DMS53 treated with DMSO at 0.1 percent for 48 hours (cell line): ENCODE measurements around the gene ST14.

ENCODE experiments used
- DNase-seq: peaks from one replicate; lab custom pipeline; 2025; ENCODE audit not compliant: unreplicated experiment; lab: John Stamatoyannopoulos, UW

ST14 gene

GRCh38 chr11:130159657-130160497 lies at the start of gene ST14:
ST14 (plus strand) TSS chr11:130159782; CDS start chr11:130159980, 198 bp downstream.
- peak; percentile 63 for DNase-seq

GRCh38 chr11:130110339-130111108 lies 49.1 kb upstream of the ST14 start:
- no peak for DNase-seq

DNA sequence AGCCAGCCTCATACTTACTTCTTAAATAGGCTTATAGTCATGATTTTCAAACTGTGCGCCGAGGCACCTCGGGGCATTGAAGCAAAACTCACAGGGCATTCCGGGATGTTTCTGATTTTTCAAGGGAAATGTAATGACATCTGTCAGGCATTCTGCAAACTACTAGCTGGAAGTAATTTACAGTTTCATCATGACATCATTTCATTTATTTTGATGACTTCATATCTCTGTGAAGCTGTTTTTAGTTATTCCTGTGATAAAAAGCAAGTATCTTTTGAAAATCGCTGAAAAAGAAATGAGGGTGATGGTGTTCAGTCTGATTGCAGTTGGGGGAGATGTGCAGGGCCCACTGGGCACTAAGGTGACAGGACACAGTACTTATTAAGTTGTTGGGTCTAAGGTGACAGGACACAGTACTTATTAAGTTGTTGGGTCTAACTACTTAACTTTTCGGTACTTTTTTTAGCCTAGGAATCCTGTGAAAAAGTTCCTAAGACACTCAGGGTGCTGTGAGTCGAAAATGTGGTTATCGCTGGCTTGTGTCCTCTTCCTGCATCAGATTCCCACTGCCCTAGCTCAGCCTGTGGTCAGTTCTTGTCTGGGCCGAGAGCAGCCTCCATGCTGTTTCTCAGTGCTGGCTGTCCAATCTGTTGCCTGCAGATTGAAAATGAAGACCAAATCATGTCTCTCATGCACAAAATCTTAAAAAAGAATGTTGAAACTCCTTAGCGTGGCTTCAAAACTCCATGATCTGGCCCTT lies 47.3 kb upstream of the ST14 start:
- DNase-seq = no peak

DNA sequence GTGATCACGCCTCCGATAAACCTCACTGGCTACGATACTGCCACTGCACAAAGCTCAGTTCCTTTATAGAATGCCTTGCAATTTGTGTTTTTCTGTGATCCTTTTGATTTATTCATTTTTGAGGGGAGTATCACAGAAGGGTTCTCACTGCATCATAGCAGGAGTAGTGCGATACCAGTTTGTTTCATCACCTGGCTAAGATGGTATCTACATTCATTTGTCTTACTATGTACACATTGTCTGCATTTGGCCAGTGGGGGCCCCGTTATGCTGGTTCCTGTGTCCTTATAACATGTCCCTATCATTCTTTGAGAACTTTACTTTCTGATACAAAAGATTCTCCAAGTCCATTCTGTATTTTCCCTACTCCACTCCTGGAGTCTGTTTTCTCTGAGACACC lies 45.3 kb upstream of the ST14 start:
- no peak for DNase-seq

- no peak for DNase-seq
These were observed 44.9 kb upstream of the ST14 start for GRCh38 chr11:130114726-130115125.

- no peak for DNase-seq
These were observed 44.4 kb upstream of the ST14 start for GRCh38 chr11:130115218-130115617.

DNA sequence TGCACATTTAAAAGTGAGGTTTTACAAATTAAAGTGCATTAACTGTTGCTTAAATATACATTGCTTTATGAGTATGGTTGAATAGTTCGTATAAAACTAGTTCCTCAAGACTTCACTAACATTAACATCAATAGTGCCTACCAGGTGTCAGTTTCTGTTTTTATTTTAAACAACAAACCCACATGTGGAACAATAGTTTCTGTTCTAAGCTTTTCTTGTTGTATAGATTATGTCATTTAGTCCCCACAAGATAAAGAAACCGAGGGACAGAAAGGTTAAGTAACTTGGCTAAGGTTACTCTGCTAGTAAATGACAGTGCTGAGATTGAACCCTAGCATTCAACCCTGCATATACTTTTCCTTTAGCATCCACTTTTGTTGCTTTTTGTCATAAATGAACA lies 41.4 kb upstream of the ST14 start:
- no peak for DNase-seq

DNA sequence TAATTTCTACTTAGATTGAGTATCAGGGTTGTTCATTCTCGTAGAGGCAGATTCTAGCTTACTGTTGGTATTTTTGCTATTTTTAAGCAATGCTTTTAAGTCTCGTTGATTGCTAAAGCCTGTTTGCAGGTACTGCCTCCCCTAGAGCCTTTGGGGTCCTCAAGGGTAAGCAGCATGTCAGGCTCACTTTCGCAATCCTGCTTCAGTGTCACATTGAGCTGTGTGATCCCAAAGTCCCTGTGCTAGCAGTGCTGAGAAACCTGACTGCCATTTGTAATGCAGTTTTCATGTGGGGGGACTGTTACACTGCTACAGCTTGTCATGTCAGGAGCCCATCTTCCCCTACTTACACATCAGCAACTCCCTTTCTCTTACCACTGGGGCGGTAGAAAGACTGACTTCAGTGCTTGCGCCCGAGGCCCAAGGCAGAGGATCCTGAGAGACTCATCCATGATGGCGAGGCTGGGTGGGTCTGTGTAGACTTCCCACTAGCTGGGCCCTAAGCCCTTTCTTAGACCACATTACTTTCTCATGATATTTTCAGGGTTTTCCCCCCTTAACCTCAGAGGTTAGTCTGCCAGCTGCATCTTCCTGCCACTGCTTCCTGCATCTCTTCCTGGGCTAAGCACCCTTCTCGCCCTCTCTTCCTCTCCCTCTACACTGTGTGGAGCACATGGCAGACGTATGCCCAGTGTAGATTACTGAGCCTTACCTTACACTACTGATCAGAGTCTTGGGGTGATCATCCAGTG lies 40.8 kb upstream of the ST14 start:
- DNase-seq = no peak

- no peak for DNase-seq
These were observed 39.5 kb upstream of the ST14 start for GRCh38 chr11:130120045-130120444.

DNA sequence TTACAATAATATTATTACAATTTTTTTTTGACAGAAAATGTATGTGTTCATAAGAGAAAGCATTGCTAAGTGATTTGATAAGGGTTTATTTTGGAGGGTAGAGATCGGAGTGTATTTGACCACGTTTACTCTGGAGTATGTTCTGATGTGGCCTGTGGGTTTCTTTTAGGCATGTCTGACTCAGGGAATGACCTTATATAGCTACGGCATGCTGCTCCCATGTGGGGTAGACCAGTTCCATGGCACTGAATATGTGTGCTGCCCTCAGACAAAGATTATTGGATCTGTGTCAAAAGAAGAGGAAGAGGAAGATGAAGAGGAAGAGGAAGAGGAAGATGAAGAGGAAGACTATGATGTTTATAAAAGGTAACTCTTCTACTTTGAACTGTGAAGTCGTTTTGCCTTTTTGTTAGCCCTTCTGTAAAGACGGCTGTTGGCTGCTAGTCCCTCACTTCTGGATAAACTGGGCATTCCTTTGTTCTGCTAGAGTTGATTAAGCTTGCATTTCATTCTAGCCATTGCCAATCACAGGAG lies 38.1 kb upstream of the ST14 start:
- DNase-seq = no peak

- DNase-seq = no peak
These were observed 37.4 kb upstream of the ST14 start for GRCh38 chr11:130122141-130122575.

- no peak for DNase-seq
These were observed 36.1 kb upstream of the ST14 start for GRCh38 chr11:130123414-130124040.

DNA sequence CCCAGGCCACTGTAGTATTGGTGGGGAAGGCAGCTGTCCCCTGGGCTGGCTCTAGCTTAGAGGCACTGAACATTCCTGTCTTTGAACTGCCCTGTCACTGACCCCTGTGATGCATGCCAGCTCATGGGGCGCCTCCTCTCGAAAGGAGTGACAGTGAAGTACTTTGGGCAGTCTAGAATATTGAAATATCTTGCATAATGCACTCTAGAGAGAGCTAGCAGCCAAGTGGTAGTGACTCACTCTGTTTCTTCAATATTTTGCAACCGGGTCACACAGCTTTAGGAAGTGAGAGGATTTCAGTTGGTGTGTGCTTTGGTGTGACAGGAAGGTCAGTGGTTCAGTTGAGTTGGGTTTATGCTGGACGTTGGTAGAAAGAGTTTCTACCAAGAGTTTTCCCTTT lies 35.5 kb upstream of the ST14 start:
- DNase-seq = no peak

DNA sequence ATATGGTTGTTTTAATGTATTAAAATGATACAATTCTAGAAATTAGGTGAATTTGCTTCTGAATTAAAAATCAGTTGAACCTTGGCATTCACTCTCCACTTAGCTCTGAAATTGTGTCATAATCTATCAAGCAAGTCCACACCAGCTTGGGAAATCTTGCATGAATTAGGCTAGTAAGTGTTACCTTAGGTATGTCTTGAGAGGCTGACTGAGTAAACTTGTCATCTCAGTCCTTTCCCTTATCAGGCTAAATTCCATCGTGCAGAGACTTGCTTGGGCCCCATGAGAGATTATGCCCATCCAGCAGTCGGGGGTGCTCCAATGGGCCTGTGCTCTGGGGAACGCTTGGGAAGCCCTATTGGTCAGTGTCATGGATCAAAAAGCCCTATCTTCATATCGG lies 33.9 kb upstream of the ST14 start:
- DNase-seq = no peak

DNA sequence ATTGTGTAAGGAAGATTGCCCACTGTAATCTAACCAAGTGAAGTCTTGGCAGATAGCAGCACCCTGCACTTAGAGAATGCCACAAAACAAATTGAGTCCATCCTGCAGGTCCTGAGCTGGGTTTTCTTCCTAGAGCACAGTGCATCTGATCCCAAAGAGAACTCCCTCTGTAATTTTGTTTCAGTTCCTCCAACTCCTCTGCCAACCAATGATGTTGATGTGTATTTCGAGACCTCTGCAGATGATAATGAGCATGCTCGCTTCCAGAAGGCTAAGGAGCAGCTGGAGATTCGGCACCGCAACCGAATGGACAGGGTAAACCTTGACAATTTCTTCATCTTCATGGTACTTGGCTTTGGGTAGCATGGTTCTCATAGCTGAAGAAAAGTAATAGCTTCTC lies 33.1 kb upstream of the ST14 start:
- DNase-seq = no peak

GRCh38 chr11:130127509-130127908 lies 32.1 kb upstream of the ST14 start:
- no peak for DNase-seq

- DNase-seq = no peak
These were observed 31.0 kb upstream of the ST14 start for GRCh38 chr11:130128626-130129025.

DNA sequence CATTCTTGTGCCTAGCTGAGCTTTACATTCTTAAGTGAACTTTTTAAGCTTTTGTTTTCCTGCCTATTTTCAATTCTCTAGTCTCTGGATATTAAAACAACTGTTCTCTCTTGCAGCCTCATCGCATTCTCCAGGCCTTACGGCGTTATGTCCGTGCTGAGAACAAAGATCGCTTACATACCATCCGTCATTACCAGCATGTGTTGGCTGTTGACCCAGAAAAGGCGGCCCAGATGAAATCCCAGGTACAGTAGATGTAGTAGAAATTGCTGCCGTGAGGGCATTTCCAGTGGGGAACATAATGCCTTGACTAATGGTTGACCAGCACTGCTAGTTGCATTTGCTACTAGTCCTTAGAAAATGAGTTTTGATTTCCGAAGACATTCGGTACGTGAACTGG lies 29.7 kb upstream of the ST14 start:
- no peak for DNase-seq

- peak; percentile 60 for DNase-seq
These were observed 27.4 kb upstream of the ST14 start for GRCh38 chr11:130131961-130132850.
